Tibial nerve (tissue), 4 donors: ENCODE measurements around the gene C4orf51. TPM values are rescaled to one million over a fixed set of nuclear protein-coding genes. Genes with fewer than 3 reads are reported as not detected.

Source experiments
- DNase-seq, 2 donors: peaks; one replicate each; pipeline ENCODE4 v3.0.0-alpha.2; 2019; ENCODE audit warnings: low spot score in 2 of 2
- H3K27ac ChIP-seq, 4 donors: fragments of 200-600 bp; sonication (generic) in 3 of 4; one replicate each; pipeline ENCODE4 v1.5.1; 2017 to 2019; ENCODE audit warnings: mild to moderate bottlenecking in 1 of 4
- H3K27me3 ChIP-seq, 2 donors: fragments of 200-600 bp; sonication (generic) in 1 of 2; one replicate each; pipeline versions ENCODE4 v1.5.1 to v1.6.0; 2017 to 2019
- H3K36me3 ChIP-seq, 3 donors: fragments of 200-600 bp; sonication (generic); one replicate each; pipeline ENCODE4 v1.5.1; 2018 to 2019
- H3K4me1 ChIP-seq, 4 donors: fragments of 200-600 bp; sonication (generic) in 3 of 4; one replicate each; pipeline ENCODE4 v1.5.1; 2017 to 2019
- H3K4me3 ChIP-seq, 4 donors: fragments of 200-600 bp; sonication (generic) in 3 of 4; one replicate each; pipeline ENCODE4 v1.5.1; 2017 to 2019; ENCODE audit warnings: mild to moderate bottlenecking in 1 of 4, moderate library complexity in 1 of 4
- H3K9me3 ChIP-seq, 4 donors: fragments of 200-600 bp; sonication (generic) in 3 of 4; one replicate each; pipeline ENCODE4 v1.5.1; 2017 to 2019
- EP300 ChIP-seq, 2 donors: sonication (generic); formaldehyde crosslinking; IDR thresholded peaks; one replicate each; pipeline ENCODE4 v1.6.1; 2017; ENCODE audit warnings: antibody characterized with exemption in 2 of 2, mild to moderate bottlenecking in 1 of 2
- POLR2A ChIP-seq, 2 donors: fragments of 450-650 bp; IDR thresholded peaks; one replicate each; pipeline ENCODE4 v1.6.1; 2017; ENCODE audit warnings: antibody characterized with exemption in 2 of 2, mild to moderate bottlenecking in 2 of 2, moderate library complexity in 2 of 2
- WGBS, 2 donors: methylation state at CpG; one replicate each; pipeline ENCODE4 v1.1.5; 2018; 5-methylcytosine and 5-hydroxymethylcytosine counted together
- total RNA-seq, 4 donors: library from RNA; depleted of rRNA; stranded (reverse); fragments of >200 nt; gene quantifications; one replicate each; pipeline ENCODE4 v1.1.0, GENCODE V29; 2016
- TF ChIP-seq, protein P1 (sequence below), 5 experiments: fragments of 200-600 bp in 3 of 5; fragments of 450-650 bp in 2 of 5; sonication (generic) in 3 of 5; IDR thresholded peaks; one replicate each; pipeline ENCODE4 v1.5.1; 2016 to 2019; ENCODE audit warnings: antibody characterized with exemption in 5 of 5, mild to moderate bottlenecking in 3 of 5, moderate library complexity in 2 of 5

C4orf51 gene
- total RNA-seq, 4 donors from 2014 or later = not detected

GRCh38 chr4:145755802-145756201, 75.9 kb downstream of the C4orf51 start:
- TF ChIP-seq, protein P1, sequence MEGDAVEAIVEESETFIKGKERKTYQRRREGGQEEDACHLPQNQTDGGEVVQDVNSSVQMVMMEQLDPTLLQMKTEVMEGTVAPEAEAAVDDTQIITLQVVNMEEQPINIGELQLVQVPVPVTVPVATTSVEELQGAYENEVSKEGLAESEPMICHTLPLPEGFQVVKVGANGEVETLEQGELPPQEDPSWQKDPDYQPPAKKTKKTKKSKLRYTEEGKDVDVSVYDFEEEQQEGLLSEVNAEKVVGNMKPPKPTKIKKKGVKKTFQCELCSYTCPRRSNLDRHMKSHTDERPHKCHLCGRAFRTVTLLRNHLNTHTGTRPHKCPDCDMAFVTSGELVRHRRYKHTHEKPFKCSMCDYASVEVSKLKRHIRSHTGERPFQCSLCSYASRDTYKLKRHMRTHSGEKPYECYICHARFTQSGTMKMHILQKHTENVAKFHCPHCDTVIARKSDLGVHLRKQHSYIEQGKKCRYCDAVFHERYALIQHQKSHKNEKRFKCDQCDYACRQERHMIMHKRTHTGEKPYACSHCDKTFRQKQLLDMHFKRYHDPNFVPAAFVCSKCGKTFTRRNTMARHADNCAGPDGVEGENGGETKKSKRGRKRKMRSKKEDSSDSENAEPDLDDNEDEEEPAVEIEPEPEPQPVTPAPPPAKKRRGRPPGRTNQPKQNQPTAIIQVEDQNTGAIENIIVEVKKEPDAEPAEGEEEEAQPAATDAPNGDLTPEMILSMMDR (IDR thresholded peaks at IDR 0.05) = no peak
- TF ChIP-seq EP300 (IDR thresholded peaks at IDR 0.05) (no peak), POLR2A (IDR thresholded peaks at IDR 0.05) (no peak)
- H3K4me1 ChIP-seq = no peaks in the 10 kb centered on the region
- 96 to 100% methylated on average over 2 of the region's 2 CpGs for WGBS, 2 donors
- H3K36me3 ChIP-seq = peaks cover 0 to 2% (median under 1%) of the 10 kb centered on the region in 3 donors
- no peaks in the 10 kb centered on the region for H3K9me3 ChIP-seq
- H3K4me3 ChIP-seq = no peak overlapping the region
- DNase-seq = no peak
- H3K27me3 ChIP-seq = no peaks in the 10 kb centered on the region
- H3K27ac ChIP-seq = no peak overlapping the region

- WGBS, 2 donors = 91 to 96% methylated on average over 1 of the region's 1 CpG
- peaks cover 0 to 7% (median 5%) of the 10 kb centered on the region in 3 donors for H3K36me3 ChIP-seq
- H3K27me3 ChIP-seq = no peaks in the 10 kb centered on the region
- H3K9me3 ChIP-seq = no peaks in the 10 kb centered on the region
- no peak for DNase-seq
- H3K4me3 ChIP-seq = no peak overlapping the region
- no peak for TF ChIP-seq POLR2A (IDR thresholded peaks at IDR 0.05)
- TF ChIP-seq, protein P1 (IDR thresholded peaks at IDR 0.05) = no peak
- no peak for TF ChIP-seq EP300 (IDR thresholded peaks at IDR 0.05)
- H3K4me1 ChIP-seq = no peaks in the 10 kb centered on the region
- H3K27ac ChIP-seq = no peak overlapping the region
These were observed 76.3 kb downstream of the C4orf51 start for GRCh38 chr4:145756244-145756643.

DNA sequence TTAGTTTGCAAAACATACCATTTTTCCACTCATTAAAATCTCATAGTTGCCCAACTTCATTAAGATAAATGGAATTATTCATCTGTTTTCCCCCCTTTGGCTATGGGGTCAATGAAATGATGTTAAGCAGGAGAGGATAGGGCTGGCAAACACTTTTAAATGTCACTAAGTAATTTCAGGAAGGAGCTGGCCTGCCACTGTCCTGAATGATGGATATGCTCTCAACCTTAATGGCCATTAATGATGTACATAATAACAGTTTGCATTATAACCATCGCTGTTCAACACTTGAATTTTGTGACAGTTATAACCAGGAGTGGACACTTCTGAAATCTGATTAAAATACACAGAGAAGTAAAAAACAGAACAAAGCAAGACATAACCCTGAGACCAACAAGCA, 77.2 kb downstream of the C4orf51 start:
- Histone ChIP-seq H3K27me3 (no peaks in the 10 kb centered on the region), H3K4me1 (no peaks in the 10 kb centered on the region), H3K36me3 (peaks cover 0 to 11% (median 7%) of the 10 kb centered on the region in 3 donors), H3K4me3 (no peak overlapping the region), H3K9me3 (no peaks in the 10 kb centered on the region), H3K27ac (no peak overlapping the region)
- TF ChIP-seq EP300 (IDR thresholded peaks at IDR 0.05) (no peak), POLR2A (IDR thresholded peaks at IDR 0.05) (no peak)
- TF ChIP-seq, protein P1 (IDR thresholded peaks at IDR 0.05) = no peak
- 91 to 92% methylated on average over 1 of the region's 1 CpG for WGBS, 2 donors
- no peak for DNase-seq

DNA sequence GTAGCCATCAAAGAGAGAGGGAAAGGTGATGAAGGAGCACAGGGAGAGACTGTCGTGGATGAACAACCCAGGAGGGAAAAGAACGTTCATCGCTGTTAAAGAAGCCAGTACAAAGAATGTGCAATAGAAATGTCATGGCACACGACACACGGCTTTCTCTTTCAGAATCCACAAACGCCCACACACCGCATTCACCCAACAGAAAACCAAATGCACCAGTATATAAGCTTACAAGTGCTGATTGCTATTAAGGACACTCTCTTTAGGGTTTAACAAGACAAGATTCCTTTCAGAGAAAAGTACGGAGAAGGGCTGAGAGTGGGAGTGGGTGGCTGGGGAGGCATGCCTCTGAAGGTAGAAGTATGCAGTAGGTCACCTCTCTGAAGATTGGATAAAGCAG, 80.2 kb downstream of the C4orf51 start:
- Histone ChIP-seq H3K27ac (no peak overlapping the region), H3K4me3 (no peak overlapping the region), H3K27me3 (no peaks in the 10 kb centered on the region), H3K4me1 (no peaks in the 10 kb centered on the region), H3K9me3 (no peaks in the 10 kb centered on the region), H3K36me3 (peaks cover 0 to 25% (median 7%) of the 10 kb centered on the region in 3 donors)
- 71 to 76% methylated on average over 8 of the region's 8 CpGs for WGBS, 2 donors
- DNase-seq = no peak
- TF ChIP-seq, protein P1 (IDR thresholded peaks at IDR 0.05) = no peak
- TF ChIP-seq POLR2A (IDR thresholded peaks at IDR 0.05) (no peak), EP300 (IDR thresholded peaks at IDR 0.05) (no peak)

DNA sequence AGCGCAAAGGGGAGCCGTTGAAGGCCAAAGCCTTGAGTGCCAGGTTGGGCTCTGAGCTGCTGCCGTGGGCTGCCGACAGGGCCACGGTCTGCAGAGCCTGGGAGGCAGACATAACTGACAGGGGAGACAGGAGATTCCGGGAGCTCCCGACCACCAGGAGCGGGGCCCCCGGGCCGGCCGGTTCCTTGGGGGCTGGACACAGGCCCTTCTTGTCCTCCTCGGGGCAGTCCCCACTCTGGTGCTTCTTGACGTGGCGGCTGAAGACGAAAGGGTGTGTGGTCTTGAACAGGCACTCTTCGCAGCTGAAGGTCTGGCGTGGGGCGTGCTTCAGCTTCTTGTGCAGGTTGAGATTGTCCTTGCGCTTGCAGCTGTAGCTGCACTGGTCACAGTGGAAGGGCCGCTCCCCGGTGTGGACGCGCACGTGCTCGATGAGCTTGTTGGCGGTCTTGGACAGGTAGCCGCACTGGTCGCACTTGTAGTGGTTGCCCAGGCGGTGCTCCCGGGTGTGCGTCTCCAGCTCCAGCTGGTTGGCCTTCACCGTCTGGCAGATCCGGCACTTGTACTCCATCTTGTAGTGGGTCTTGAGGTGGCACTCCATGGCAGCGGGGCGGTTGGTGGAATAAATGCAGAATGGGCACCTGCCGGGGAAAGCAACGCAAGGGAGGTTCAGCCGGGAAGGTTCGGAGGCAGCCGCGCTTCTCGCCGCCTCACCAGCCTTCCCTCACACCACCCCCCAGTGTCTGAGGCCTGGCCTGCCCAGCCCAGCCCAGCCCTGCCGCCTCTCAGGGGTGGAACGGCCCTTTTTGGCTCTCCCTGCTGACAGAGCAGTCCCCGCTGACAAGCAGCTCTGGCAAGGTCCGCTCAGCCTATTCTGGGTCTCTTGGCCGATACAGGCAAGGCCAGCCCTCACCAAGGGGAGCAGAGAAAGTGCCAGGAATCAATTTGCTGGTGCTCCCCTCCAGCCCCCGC, 81.3 kb downstream of the C4orf51 start:
- Histone ChIP-seq H3K4me1 (no peaks in the 10 kb centered on the region), H3K27me3 (no peaks in the 10 kb centered on the region), H3K27ac (no peak overlapping the region), H3K4me3 (no peak overlapping the region), H3K36me3 (peaks cover 0 to 30% (median 7%) of the 10 kb centered on the region in 3 donors), H3K9me3 (no peaks in the 10 kb centered on the region)
- TF ChIP-seq, protein P1 (IDR thresholded peaks at IDR 0.05) = no peak
- TF ChIP-seq EP300 (IDR thresholded peaks at IDR 0.05) (no peak), POLR2A (IDR thresholded peaks at IDR 0.05) (no peak)
- DNase-seq = no peak
- 96% methylated on average over 35 to 39 of the region's 49 CpGs for WGBS, 2 donors
